ENCODE measurements around the gene ANO2.

ANO2 gene

DNA sequence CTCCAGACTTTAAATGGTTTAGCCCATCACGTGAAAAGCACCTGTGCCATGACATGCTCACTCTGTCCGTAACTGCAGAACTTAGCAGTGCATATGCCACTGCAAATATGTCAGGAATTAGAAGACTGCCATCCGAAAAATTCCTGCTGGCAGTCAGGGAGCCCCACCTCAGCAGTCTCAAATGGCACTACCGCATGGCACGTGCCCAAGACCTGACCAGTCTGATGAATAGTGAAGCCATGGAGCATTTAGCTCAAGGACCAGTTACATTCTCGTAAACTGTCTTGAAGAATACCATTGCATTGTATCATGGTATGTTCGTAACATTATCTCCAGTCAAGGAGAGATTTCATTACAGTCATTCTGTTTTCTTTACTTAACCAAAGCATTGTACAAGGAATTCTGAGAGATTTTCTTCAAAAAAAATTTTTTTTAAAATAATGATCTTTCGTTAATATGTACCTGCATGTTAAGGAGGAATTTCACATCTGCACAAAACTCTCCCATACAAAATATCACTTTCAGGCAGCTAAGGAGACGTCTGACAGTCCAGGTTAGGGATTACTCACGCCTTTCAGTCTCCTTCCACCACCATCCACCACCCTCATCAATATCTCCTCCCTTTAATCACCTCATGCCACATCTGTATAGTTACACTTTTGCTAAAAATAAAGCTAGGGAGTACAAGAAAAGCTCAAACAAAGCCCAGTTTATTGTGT, 138.5 kb downstream of the ANO2 start:
- Histone ChIP-seq H3K4me3 (ENCODE audit: low read length) (no peak overlapping the region), H3K9me3 (ENCODE audit: control insufficient read depth, insufficient read depth, low read length) (no peaks in the 10 kb centered on the region), H3K27me3 (ENCODE audit: control insufficient read depth, insufficient read depth, low read length) (no peaks in the 10 kb centered on the region), H3K27ac (ENCODE audit: low read length) (no peak overlapping the region), H3K36me3 (ENCODE audit: control insufficient read depth, insufficient read depth, low read length) (no peaks in the 10 kb centered on the region), H3K4me1 (ENCODE audit: control insufficient read depth, insufficient read depth, low read length) (no peaks in the 10 kb centered on the region)
- no CpG with 5 or more reads among the region's 10 CpGs for WGBS (ENCODE audit: insufficient coverage, insufficient read length)
- no peak for DNase-seq (ENCODE audit: low read depth, low spot score)

DNA sequence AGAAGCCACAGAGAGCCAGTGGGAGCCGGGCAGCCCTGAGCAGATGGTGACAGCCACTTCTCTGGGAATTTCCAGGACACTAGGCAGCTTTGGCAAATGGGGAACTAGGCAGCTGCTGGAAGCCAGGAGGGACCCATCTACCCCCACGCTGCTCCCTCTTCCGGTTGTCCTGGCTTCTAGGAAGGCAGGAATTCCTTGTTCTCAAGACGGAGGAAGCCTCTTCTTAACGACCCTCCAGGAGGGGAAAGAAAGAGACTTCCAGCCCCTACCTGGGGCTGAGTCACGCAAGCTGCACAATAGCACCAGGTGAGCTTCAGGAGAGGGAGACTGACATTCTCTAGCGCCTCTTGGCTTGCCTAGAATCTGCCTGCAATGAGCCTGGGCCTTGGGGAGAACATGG, 141.5 kb downstream of the ANO2 start:
- Histone ChIP-seq H3K9me3 (ENCODE audit: control insufficient read depth, insufficient read depth, low read length) (no peaks in the 10 kb centered on the region), H3K27me3 (ENCODE audit: control insufficient read depth, insufficient read depth, low read length) (no peaks in the 10 kb centered on the region), H3K4me1 (ENCODE audit: control insufficient read depth, insufficient read depth, low read length) (no peaks in the 10 kb centered on the region), H3K36me3 (ENCODE audit: control insufficient read depth, insufficient read depth, low read length) (no peaks in the 10 kb centered on the region), H3K4me3 (ENCODE audit: low read length) (no peak overlapping the region), H3K27ac (ENCODE audit: low read length) (no peak overlapping the region)
- DNase-seq (ENCODE audit: low read depth, low spot score), result no peak
- no CpG with 5 or more reads among the region's 7 CpGs for WGBS (ENCODE audit: insufficient coverage, insufficient read length)

GRCh38 chr12:5798242-5799015, 146.6 kb downstream of the ANO2 start:
- Histone ChIP-seq H3K9me3 (ENCODE audit: control insufficient read depth, insufficient read depth, low read length) (no peaks in the 10 kb centered on the region), H3K36me3 (ENCODE audit: control insufficient read depth, insufficient read depth, low read length) (no peaks in the 10 kb centered on the region), H3K4me1 (ENCODE audit: control insufficient read depth, insufficient read depth, low read length) (no peaks in the 10 kb centered on the region), H3K27me3 (ENCODE audit: control insufficient read depth, insufficient read depth, low read length) (no peaks in the 10 kb centered on the region), H3K27ac (ENCODE audit: low read length) (no peak overlapping the region), H3K4me3 (ENCODE audit: low read length) (no peak overlapping the region)
- no CpG with 5 or more reads among the region's 12 CpGs for WGBS (ENCODE audit: insufficient coverage, insufficient read length)
- no peak for DNase-seq (ENCODE audit: low read depth, low spot score)

GRCh38 chr12:5797661-5798060, 147.4 kb downstream of the ANO2 start:
- Histone ChIP-seq H3K9me3 (ENCODE audit: control insufficient read depth, insufficient read depth, low read length) (no peaks in the 10 kb centered on the region), H3K4me3 (ENCODE audit: low read length) (no peak overlapping the region), H3K27ac (ENCODE audit: low read length) (no peak overlapping the region), H3K4me1 (ENCODE audit: control insufficient read depth, insufficient read depth, low read length) (no peaks in the 10 kb centered on the region), H3K27me3 (ENCODE audit: control insufficient read depth, insufficient read depth, low read length) (no peaks in the 10 kb centered on the region), H3K36me3 (ENCODE audit: control insufficient read depth, insufficient read depth, low read length) (no peaks in the 10 kb centered on the region)
- no CpG with 5 or more reads among the region's 9 CpGs for WGBS (ENCODE audit: insufficient coverage, insufficient read length)
- DNase-seq (ENCODE audit: low read depth, low spot score), result no peak

DNA sequence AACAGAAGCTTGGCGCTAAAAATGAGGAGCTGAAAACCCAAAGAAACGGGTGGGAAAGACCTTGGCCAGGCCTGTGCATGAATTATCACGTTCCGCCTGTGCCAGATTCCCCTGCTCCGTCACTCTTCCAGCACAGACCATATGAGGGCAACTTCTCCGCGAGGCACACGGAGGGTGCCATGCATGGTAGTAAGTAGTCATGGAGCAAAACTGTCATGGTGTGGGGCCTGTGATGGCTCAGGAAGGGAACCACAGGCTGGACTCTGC, 148.2 kb downstream of the ANO2 start:
- DNase-seq (ENCODE audit: low read depth, low spot score), result no peak
- no CpG with 5 or more reads among the region's 8 CpGs for WGBS (ENCODE audit: insufficient coverage, insufficient read length)
- H3K27ac ChIP-seq (ENCODE audit: low read length), result no peak overlapping the region
- no peaks in the 10 kb centered on the region for H3K27me3 ChIP-seq (ENCODE audit: control insufficient read depth, insufficient read depth, low read length)
- no peaks in the 10 kb centered on the region for H3K4me1 ChIP-seq (ENCODE audit: control insufficient read depth, insufficient read depth, low read length)
- no peak overlapping the region for H3K4me3 ChIP-seq (ENCODE audit: low read length)
- no peaks in the 10 kb centered on the region for H3K9me3 ChIP-seq (ENCODE audit: control insufficient read depth, insufficient read depth, low read length)
- no peaks in the 10 kb centered on the region for H3K36me3 ChIP-seq (ENCODE audit: control insufficient read depth, insufficient read depth, low read length)

GRCh38 chr12:5796171-5796958, 148.7 kb downstream of the ANO2 start:
- H3K9me3 ChIP-seq (ENCODE audit: control insufficient read depth, insufficient read depth, low read length), result no peaks in the 10 kb centered on the region
- DNase-seq (ENCODE audit: low read depth, low spot score), result peak; percentile 39
- WGBS (ENCODE audit: insufficient coverage, insufficient read length), result 100% methylated on average over 5 of the region's 14 CpGs
- H3K4me3 ChIP-seq (ENCODE audit: low read length), result no peak overlapping the region
- no peak overlapping the region for H3K27ac ChIP-seq (ENCODE audit: low read length)
- no peaks in the 10 kb centered on the region for H3K27me3 ChIP-seq (ENCODE audit: control insufficient read depth, insufficient read depth, low read length)
- no peaks in the 10 kb centered on the region for H3K36me3 ChIP-seq (ENCODE audit: control insufficient read depth, insufficient read depth, low read length)
- H3K4me1 ChIP-seq (ENCODE audit: control insufficient read depth, insufficient read depth, low read length), result no peaks in the 10 kb centered on the region

DNA sequence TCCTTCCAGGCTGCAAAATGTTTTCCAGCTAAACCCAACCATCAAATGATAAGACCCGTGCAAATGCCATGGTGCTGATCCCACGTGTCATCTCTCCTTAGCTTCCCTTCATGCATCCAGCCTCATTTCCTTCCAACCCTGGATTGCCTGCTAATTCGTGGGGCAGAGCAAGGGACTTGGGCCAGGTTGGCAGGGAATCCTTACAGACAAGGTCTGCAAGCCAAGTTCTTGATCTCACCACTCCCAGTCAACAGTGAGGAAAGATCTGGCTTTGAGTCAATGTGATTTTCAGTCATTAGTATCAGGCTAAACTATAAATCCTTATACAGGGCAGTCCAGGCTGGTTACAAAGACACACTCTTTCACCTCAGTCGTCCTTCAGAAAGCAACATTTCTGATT, 150.9 kb downstream of the ANO2 start:
- Histone ChIP-seq H3K4me3 (ENCODE audit: low read length) (no peak overlapping the region), H3K36me3 (ENCODE audit: control insufficient read depth, insufficient read depth, low read length) (no peaks in the 10 kb centered on the region), H3K27me3 (ENCODE audit: control insufficient read depth, insufficient read depth, low read length) (no peaks in the 10 kb centered on the region), H3K9me3 (ENCODE audit: control insufficient read depth, insufficient read depth, low read length) (no peaks in the 10 kb centered on the region), H3K4me1 (ENCODE audit: control insufficient read depth, insufficient read depth, low read length) (no peaks in the 10 kb centered on the region), H3K27ac (ENCODE audit: low read length) (no peak overlapping the region)
- no CpG with 5 or more reads among the region's 4 CpGs for WGBS (ENCODE audit: insufficient coverage, insufficient read length)
- DNase-seq (ENCODE audit: low read depth, low spot score), result no peak

GRCh38 chr12:5792343-5792742, 152.7 kb downstream of the ANO2 start:
- no peak for DNase-seq (ENCODE audit: low read depth, low spot score)
- Histone ChIP-seq H3K4me3 (ENCODE audit: low read length) (no peak overlapping the region), H3K4me1 (ENCODE audit: control insufficient read depth, insufficient read depth, low read length) (no peaks in the 10 kb centered on the region), H3K27ac (ENCODE audit: low read length) (no peak overlapping the region), H3K9me3 (ENCODE audit: control insufficient read depth, insufficient read depth, low read length) (no peaks in the 10 kb centered on the region), H3K36me3 (ENCODE audit: control insufficient read depth, insufficient read depth, low read length) (no peaks in the 10 kb centered on the region), H3K27me3 (ENCODE audit: control insufficient read depth, insufficient read depth, low read length) (no peaks in the 10 kb centered on the region)
- WGBS (ENCODE audit: insufficient coverage, insufficient read length), result no CpG with 5 or more reads among the region's 5 CpGs

- Histone ChIP-seq H3K4me1 (ENCODE audit: control insufficient read depth, insufficient read depth, low read length) (no peaks in the 10 kb centered on the region), H3K27me3 (ENCODE audit: control insufficient read depth, insufficient read depth, low read length) (no peaks in the 10 kb centered on the region), H3K27ac (ENCODE audit: low read length) (no peak overlapping the region), H3K9me3 (ENCODE audit: control insufficient read depth, insufficient read depth, low read length) (no peaks in the 10 kb centered on the region), H3K4me3 (ENCODE audit: low read length) (no peak overlapping the region), H3K36me3 (ENCODE audit: control insufficient read depth, insufficient read depth, low read length) (no peaks in the 10 kb centered on the region)
- no CpG with 5 or more reads among the region's 7 CpGs for WGBS (ENCODE audit: insufficient coverage, insufficient read length)
- DNase-seq (ENCODE audit: low read depth, low spot score), result no peak
Measured at GRCh38 chr12:5789469-5789968, 155.5 kb downstream of the ANO2 start.

- Histone ChIP-seq H3K4me1 (ENCODE audit: control insufficient read depth, insufficient read depth, low read length) (no peaks in the 10 kb centered on the region), H3K27me3 (ENCODE audit: control insufficient read depth, insufficient read depth, low read length) (no peaks in the 10 kb centered on the region), H3K4me3 (ENCODE audit: low read length) (no peak overlapping the region), H3K27ac (ENCODE audit: low read length) (no peak overlapping the region), H3K36me3 (ENCODE audit: control insufficient read depth, insufficient read depth, low read length) (no peaks in the 10 kb centered on the region), H3K9me3 (ENCODE audit: control insufficient read depth, insufficient read depth, low read length) (no peaks in the 10 kb centered on the region)
- no CpG with 5 or more reads among the region's 5 CpGs for WGBS (ENCODE audit: insufficient coverage, insufficient read length)
- no peak for DNase-seq (ENCODE audit: low read depth, low spot score)
Measured at GRCh38 chr12:5787828-5788227, 157.2 kb downstream of the ANO2 start.
